ENCODE measurements around the gene NME8. TPM values are rescaled to one million over a fixed set of nuclear protein-coding genes. Genes with fewer than 3 reads are reported as not detected.

The NME8 gene
- total RNA-seq, 1 donor from 2014 or later: not detected

DNA sequence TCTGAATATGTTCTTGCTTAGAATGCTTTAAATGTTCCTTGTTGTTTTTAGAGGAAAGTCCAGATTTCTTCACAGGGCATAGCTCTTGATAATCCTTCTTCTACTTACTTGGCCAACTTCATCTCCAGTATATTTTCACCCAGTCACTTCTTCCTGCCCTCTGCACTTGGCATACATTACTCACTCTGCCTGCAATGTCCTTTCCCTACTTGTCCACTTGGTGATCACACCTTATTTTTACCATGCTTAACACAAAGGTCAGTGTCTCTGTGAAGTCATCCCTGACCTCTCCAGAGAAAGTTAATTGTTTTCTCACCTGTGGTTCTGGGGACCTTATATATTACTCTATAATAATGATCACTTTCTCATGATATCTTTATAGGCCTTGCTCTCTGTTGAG is 45.0 kb downstream of the NME8 start:
- ATAC-seq: no peak
- no peak for DNase-seq (ENCODE audit: missing footprints)
- intact Hi-C loops (cut with DNase I): no loop called here

DNA sequence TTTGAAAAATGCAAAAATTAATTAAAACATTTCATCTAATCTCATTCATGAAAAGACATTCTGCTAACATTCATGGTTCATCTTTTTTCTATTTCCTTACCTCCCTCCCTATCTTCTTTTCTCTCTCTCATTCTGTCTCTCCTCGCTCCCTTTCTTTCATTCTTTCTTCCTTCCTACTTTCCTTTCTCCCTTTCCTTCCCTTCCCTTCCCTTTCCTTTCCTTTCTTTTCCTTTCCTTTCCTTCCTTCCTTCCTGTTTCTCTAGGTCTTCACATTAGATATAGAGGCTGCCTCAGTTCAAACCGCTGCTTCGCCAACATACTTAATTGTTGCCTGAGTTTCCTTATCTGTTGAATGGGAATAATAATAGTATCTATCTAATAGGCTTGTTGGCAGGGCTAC is 46.3 kb downstream of the NME8 start:
- ATAC-seq (no peak), DNase-seq (ENCODE audit: missing footprints) (no peak)
- intact Hi-C loops (cut with DNase I): no loop called here

DNA sequence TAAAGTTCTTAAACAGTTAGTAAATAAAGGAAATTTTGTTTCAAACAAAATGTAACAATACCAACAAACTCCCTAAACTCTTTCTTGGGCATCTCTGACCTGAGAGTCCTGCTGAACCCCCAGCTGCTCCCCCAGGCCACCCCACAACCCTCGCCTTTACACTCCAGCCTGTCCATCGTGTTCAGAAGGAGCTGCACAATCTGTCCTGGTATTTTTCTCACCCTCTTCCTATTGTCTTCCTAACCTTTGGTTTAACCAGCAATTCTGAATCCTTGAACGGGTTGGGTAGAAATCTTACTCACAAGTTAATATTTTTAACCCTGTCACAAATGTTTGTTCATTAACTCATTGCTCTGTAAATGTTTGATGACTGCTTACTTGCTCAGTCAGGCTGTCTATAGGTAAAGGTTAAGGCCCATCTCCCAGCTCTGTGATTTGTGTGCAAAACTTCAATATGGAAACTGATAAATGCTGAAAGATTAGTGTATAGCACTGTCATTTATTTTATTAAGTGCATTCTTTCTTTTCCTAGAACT is 51.4 kb downstream of the NME8 start:
- no peak for ATAC-seq
- DNase-seq (ENCODE audit: missing footprints): no peak
- intact Hi-C loops (cut with DNase I): loop anchor here (2.0 to 5.0 kb wide), 2 partner anchors 207 to 323 kb away; no protein-coding TSS in a partner anchor

DNA sequence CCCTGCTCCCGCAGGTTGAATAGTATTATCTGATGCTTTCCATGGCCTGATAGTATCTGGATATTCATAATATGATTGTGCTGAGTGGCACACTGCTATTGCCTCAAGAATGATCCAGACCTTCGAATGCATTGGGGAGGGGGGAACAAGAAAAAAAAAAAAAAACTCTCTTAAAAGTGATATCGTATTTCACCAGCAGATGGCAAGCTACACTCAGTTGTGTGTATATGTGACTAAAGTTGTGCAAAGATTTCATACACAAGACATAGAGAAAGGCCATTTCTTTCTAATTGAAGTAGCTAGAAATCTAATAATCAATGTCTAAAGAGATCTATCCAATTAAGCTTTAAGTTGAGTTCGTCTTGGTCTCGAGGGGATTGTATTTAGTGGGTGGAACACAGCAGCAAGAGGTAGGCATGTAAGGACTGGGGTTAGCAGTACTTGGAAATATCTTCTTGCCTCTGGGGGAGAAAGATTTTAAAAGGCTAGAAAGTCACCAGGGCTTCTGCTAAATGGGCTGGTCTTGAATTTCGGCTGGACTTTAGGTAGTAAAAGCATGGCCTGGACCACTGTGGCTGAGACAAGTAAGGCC is 52.9 kb downstream of the NME8 start:
- ATAC-seq (peak; percentile 50), DNase-seq (ENCODE audit: missing footprints) (no peak)
- intact Hi-C loops (cut with DNase I): loop anchor here (2.0 to 5.0 kb wide), 2 partner anchors 205 to 321 kb away; no protein-coding TSS in a partner anchor

DNA sequence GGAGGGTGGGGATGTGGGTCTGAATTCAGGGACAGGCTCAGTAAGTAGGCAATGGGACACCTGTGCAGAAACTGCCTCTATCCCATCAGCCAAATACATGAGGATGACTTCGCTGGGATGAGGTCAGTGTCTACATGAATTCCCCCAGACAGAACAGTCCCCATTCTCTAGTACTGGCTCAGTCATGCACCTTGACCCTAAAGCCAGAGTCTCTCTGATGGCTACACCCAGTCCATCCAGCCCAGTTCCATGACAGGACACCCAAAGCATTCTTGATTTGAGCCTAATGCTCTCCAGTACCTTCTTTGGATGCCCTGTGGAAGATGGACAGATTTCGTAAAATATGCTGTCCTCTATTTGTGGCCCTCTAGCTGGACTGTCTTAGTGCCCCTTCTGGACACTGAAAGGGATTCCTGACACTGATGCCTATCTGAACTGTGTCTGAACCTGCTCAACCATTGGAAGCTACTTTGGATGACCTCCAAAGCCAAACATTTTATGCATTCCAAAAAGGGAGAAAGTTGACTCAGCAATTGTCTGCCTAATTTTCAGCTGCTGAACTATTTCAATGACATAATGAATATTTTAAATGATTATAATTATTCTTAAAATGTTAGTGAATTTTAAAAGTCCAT is 53.6 kb downstream of the NME8 start:
- intact Hi-C loops (cut with DNase I): loop anchor here (2.0 to 5.0 kb wide), 2 partner anchors 205 to 320 kb away; no protein-coding TSS in a partner anchor
- ATAC-seq (peak; percentile 31), DNase-seq (ENCODE audit: missing footprints) (no peak)

DNA sequence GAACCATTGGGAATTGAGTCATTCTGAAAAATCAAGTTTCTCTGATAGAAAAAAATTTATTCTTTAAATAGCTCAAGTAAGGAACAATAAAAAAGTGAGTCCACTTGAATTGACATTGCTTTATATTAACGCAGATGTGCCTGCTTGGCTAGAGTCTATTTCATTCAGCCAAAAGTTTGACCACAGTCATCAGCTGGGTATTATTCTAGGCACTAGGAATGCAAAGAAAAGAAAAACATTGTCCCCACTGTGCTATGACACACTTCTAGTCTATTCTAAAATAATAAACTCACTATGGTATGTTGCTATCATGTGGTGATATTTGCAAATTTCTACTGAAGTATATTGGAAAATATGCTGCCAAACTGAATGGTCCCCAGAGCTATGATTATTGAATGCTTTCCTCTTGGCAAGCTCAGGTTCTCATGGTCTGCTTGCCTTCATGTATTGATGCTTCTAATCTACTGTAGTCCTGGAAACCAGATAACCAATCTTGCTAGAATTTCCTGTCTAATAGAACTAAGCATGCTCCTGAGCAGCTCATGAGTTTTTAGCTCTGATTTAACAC is 59.9 kb downstream of the NME8 start:
- no peak for ATAC-seq
- intact Hi-C loops (cut with DNase I): no loop called here

DNA sequence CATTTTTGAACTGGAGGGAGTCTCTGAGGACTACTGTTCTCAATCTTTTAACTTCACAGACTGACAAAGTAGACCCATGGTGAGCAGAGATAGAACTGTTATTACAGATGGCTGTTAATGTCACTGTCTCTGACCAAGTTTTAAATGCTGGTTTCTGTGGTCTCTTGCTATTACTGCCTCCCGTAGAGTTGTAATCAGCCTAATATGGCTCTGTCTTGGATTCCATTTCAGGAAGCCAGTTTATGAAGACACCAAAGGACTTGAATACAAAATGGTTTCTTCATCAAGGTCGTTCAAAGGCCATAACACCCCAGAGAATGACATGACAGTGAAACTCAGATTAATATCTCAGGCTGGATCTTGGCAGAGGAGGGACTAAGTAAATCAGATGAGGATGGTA is 64.4 kb downstream of the NME8 start:
- DNase-seq (ENCODE audit: missing footprints): no peak
- intact Hi-C loops (cut with DNase I): loop anchor here (10.0 kb wide), 1 partner anchor 92 kb away; no protein-coding TSS in a partner anchor
- ATAC-seq: no peak

More for the DNA sequence above, 59.9 kb downstream of the NME8 start:
- no peak for DNase-seq (ENCODE audit: missing footprints)

DNA sequence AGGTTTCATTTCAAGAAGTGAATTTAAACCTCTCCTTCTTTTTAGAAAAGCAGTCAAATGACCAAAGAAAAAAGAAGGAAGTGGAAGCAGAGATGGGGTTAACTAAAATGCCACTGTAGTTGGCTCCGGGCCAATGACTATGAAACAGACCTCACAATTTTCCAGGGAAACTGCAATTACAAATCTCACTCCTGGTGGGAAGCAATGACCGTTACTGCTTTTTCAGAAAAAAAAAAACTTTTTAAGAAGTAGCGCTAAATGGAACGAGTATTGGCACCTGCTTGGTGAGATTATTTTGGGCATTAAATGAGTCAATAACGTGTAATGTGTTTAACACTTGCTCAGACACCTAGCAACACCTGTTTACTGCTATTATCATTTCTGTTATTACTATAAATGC is 67.0 kb downstream of the NME8 start:
- intact Hi-C loops (cut with DNase I): loop anchor here (5.0 to 10.0 kb wide), 4 partner anchors 89 to 307 kb away; partner anchors contain the start of gene STARD3NL
- ATAC-seq (no peak), DNase-seq (ENCODE audit: missing footprints) (no peak)

DNA sequence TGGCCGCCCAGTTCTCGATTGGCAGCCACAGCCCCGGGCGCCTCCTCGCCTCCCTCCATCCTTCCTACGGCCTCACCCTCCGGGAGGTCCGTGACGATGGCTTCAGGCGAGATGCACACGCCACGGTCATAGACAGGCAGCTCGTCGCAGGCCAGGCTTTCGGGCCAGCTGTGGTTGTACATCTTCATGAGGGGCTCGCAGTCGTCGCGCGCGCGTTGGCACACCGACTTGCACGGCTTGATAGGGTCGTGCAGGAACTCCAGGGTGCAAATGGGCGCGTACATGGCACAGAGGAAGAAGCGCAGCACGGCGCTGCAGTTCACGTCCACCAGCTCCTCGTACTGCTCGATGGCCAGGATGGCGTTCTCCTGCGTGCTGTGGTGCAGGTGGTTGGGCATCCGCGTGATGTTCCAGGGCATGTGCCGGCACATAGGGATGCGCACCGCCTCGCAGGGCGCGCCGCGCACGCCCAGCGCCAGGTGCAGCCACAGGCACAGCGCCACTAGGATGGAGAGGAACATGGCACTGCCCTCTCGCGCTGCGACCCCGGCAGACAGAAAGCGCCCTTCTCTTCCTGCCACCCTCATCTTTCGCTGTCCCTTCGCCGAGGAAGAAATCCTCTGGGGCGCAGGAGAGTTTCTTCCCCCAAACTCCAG is 67.7 kb downstream of the NME8 start:
- DNase-seq (ENCODE audit: missing footprints) (peak; percentile 66), ATAC-seq (no peak)
- intact Hi-C loops (cut with DNase I): loop anchor here (5.0 to 10.0 kb wide), 4 partner anchors 89 to 306 kb away; partner anchors contain the start of gene STARD3NL

DNA sequence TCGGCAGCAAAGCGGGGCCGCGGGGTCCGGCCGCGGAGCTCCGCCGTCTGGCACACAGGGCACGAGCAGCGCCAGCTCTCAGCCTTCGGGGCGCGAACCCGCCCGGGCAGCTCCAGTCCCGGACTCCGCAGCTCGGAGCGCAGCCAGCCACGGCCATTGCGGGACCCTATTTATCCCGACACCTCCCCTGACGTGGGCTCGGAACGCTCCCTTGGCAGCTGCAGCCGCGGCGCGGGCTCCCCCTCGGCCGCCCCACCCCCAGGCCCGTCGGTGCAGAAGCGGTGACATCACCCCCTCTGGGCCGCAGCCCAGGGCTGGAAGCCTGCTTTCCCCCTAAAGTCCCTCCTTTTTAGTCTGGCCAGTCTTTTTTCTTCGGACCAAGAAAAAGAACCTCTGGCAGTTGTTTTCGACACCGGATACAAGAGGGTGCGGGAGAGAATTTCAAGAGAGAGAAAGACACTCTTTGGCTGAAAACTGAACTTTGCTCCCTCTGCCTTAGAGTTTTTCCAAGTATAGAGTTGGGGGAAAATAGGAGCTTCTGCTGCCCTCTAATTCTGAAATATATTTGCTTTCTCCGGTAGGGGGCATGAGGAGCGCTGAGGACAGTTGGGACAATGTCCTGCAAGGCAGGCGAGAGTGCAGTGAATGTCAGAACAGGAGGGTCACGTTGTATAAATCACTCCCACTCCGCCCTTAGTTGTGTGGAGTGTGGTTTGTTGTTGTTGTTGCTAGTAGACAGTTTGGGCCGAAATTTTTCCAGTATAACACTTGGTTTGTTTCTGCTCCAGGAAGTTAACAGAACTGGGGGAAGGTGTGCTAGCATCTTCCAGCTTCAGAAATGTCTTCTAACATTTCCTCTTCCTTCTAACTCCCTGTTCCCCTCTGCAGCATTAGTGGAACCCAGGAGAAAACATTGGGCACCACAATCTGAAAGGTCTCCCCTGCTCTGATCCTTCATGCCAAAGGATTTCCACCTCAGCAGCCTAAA is 68.6 kb downstream of the NME8 start, which contains the start of gene SFRP4:
SFRP4 (minus strand) TSS at position 145 of the 988 bp plus-strand sequence. CDS start 280 bp downstream, outside the sequence.
- peak; percentile 64 for ATAC-seq
- intact Hi-C loops (cut with DNase I): loop anchor here (5.0 to 10.0 kb wide), 4 partner anchors 88 to 305 kb away; partner anchors contain the start of gene STARD3NL
- peak; percentile 68 for DNase-seq (ENCODE audit: missing footprints)

DNA sequence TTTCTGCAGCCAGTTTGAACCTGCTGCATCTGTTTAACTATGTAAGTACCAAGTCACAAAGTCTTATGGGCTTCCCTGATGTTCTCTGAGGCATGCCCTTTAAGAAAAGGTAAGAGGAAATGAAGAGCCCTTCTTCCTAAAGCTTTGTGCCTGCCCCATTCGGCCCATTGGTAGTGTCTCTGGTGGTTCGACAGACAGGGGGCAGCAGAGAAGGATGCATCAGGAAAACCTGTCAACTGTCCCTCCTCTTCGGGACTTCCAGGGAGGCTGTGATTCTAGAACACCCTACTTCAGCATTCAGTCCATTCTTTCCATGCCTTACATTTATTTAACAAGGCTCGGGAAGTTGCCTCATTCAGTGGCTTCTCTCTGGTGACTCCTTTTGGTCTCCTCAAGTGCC is 70.1 kb downstream of the NME8 start:
- intact Hi-C loops (cut with DNase I): loop anchor here (5.0 to 10.0 kb wide), 4 partner anchors 86 to 304 kb away; partner anchors contain the start of gene STARD3NL
- DNase-seq (ENCODE audit: missing footprints) (no peak), ATAC-seq (no peak)

DNA sequence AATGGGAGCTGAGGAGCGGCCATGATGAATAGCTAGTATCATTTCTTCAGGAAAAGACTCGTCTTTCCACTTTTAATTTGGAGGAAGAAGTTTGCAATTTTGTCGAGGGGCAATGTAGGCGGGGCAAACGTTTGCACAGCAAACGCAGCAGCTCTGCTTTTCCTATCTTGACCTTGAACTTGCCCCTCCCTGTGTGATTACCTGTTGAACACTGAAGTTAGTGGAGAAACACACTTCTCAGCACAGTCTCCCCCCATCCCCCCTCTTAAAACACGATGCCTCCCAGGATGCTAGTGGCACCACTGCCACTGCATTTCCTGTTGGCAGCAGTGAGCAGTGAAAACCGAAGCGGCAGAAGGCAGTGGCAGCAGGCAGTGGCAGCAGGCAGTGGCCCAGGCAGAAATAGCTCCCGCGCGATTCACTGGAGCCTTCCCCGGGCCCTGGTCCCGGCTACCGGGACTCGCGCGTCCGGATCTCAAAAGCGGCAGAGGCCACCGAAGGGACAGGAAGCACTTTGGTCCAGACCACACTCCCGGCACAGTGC is 72.0 kb downstream of the NME8 start, which contains the start of gene EPDR1:
EPDR1 (plus strand) TSS at position 336 of the 544 bp plus-strand sequence. CDS start 300 bp downstream, outside the sequence.
- peak; percentile 77 for DNase-seq (ENCODE audit: missing footprints)
- intact Hi-C loops (cut with DNase I): no loop called here
- peak; percentile 69 for ATAC-seq

DNA sequence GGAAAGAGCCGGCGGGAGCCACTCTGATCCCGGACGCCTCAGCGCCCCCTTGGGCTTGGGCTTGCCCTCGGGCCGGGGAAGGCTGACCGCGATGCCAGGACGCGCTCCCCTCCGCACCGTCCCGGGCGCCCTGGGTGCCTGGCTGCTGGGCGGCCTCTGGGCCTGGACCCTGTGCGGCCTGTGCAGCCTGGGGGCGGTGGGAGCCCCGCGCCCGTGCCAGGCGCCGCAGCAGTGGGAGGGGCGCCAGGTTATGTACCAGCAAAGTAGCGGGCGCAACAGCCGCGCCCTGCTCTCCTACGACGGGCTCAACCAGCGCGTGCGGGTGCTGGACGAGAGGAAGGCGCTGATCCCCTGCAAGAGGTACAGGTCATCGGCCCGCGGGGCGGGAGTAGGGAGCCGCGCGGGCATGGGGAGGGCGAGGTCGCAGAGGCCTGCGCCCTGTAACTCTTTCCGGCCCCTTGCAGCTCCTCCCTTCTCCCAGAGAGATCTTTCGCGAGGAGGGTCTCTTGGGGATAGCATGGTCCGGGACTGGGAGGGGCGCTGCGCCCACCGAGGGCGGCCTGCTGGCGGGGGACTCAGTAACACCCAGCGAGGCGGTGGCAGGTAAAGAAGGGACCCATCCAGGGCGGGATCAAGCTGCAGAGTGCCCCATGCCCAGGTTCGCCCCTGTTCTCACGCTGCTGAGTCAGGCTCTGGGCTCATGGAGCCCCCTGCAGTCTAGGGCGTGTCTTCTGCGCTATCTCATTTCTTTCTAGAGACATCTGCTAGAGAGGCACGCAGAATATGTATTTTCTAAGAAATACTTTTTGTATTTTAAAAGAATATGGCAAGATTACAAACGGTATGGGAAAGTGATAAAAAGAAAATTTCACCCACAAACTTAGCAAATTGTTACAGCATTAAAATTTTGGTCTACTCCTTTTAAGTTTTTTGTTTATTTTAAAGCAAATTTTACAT is 72.7 kb downstream of the NME8 start:
- peak; percentile 71 for ATAC-seq

DNA sequence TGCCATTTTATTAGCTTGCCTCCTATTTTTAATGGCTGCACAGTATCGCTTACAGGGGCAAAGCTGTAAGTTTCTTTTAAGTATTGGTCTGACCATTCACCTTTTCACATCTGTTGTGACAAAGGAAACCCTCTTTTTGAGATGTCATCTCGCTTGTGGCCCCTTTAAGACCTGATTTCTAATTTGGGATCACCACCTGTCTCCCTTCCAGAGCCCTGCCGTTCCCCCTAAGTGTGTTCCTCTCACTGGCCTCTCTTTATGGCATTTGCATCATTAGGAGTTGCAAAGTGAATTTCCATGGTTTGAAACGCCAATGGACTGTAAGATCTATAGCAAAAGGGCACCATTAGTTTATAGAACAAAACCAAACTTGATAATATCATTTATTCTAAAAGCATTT is 73.5 kb downstream of the NME8 start:
- no peak for ATAC-seq

More for the DNA sequence above, 72.7 kb downstream of the NME8 start:
- intact Hi-C loops (cut with DNase I): loop anchor here (1.0 kb wide), 1 partner anchor 22 kb away; no protein-coding TSS in a partner anchor
- peak; percentile 63 for DNase-seq (ENCODE audit: missing footprints)

DNA sequence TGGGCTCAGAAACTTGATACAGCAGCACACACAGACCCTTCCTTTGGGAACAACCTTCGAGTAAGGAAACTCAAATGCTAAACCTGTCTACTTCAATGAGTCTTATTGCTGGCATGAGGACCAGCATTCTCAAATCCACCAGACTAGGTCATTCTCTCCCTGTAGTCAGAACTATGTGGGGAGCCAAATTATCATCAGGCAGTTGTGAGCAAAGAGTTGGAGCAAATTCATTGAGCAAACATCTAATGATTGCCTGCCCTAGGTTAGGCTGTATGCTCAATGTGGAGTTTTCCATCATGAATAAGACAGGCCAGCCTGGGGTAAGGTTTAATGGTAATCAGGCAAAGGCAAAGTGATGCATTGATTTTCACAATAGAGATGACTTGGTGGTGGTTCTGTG is 75.6 kb downstream of the NME8 start:
- ATAC-seq (no peak), DNase-seq (ENCODE audit: missing footprints) (no peak)
- intact Hi-C loops (cut with DNase I): no loop called here

More for the DNA sequence above, 73.5 kb downstream of the NME8 start:
- intact Hi-C loops (cut with DNase I): loop anchor here (1.0 kb wide), 1 partner anchor 21 kb away; no protein-coding TSS in a partner anchor
- DNase-seq (ENCODE audit: missing footprints): no peak

DNA sequence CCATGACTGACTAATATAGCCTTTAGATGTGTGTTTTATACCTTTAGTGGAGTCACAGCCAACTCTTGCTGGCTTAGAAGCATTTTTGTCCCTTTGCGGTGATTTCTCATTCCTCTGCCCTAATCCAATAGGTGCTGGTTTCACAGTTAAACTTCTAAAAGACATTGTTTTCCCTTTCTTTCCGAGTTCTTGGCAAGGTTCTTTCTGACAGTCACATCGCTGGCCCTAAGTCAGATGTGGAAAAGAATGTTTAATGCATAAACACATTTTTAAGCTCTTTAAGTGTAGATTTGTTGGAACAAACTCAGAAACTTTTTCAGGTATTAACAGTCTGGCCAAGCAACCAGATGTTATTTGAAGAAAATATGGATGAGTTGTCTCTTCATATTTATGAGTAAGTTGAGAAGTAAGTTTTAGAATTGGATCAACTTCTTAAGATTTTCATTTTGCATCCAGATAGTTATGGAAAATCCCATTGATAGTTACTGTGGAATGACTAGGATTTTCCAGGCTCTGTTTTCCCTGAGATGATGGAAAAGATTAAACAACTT is 76.2 kb downstream of the NME8 start:
- intact Hi-C loops (cut with DNase I): no loop called here
- no peak for ATAC-seq
- no peak for DNase-seq (ENCODE audit: missing footprints)

All from Right ventricle myocardium inferior (tissue), 1 donor.